AG04450 (cell line): ENCODE measurements around the gene CENPT. TPM values are rescaled to one million over a fixed set of nuclear protein-coding genes. Genes with fewer than 3 reads are reported as not detected.

Source experiments
- CTCF ChIA-PET: fragments of 300-600, 350-600 bp; formaldehyde crosslinking; extraction: SDS; loops from one replicate; lab custom pipeline; 2022; ENCODE audit warnings: antibody characterized with exemption, inconsistent platforms; lab: Charles Lee
- POLR2A ChIA-PET: fragments of 350-600 bp; formaldehyde crosslinking; extraction: SDS; loops from one replicate; lab custom pipeline; 2021; ENCODE audit warnings: antibody characterized with exemption, inconsistent platforms; lab: Yijun Ruan, JAX
- DNase-seq: peaks from one replicate; pipeline ENCODE4 v3.0.0-alpha.2; 2011; ENCODE audit warnings: low read depth, low spot score
- H3K27ac ChIP-seq: one replicate; pipeline ENCODE4 v1.5.1; 2012; ENCODE audit warnings: low read depth, low read length, control low read depth
- H3K27me3 ChIP-seq: one replicate; pipeline ENCODE4 v1.6.0; 2012; ENCODE audit warnings: low read length; ENCODE audit not compliant: control insufficient read depth, insufficient read depth
- H3K4me3 ChIP-seq: 2 replicates; pipeline ENCODE4 v1.5.1; 2011; ENCODE audit warnings: mild to moderate bottlenecking, low read depth, low read length, control low read depth
- H3K9me3 ChIP-seq: 2 replicates; pipeline ENCODE4 v1.5.1; 2012; ENCODE audit warnings: low read length; ENCODE audit not compliant: control insufficient read depth, insufficient read depth
- polyA plus RNA-seq: library from polyadenylated mRNA; depleted of rRNA; stranded (reverse); fragments of >200 nt; gene quantifications from 2 replicates; pipeline ENCODE4 v1.2.3, GENCODE V29; 2011
- TF ChIP-seq, protein P1 (sequence below): IDR thresholded peaks from 2 replicates; pipeline ENCODE4 v1.5.1; 2011; ENCODE audit warnings: low read depth, low read length, control low read depth, inconsistent platforms

The CENPT gene
- polyA plus RNA-seq, 1 experiment = 17.9 TPM

DNA sequence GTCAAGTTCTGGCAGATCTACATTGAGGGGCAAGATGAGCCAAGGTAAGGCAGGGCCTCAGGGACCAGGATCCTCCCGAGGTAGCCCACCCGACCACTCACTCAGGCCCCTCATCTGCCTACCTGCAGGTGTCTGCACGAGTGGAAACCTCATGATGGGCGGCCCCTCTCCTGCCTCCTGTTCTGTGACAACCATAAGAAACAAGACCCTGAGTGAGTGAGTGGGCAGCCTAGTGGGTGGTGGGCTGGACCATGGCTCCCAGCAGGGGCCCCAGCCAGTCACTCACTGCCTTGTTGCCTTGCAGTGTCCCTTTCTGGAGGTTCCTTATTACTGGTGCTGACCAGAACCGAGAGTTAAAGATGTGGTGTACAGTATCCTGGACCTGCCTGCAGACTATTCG lies 30.7 kb upstream of the CENPT start:
- DNase-seq = no peak
- TF ChIP-seq, protein P1, sequence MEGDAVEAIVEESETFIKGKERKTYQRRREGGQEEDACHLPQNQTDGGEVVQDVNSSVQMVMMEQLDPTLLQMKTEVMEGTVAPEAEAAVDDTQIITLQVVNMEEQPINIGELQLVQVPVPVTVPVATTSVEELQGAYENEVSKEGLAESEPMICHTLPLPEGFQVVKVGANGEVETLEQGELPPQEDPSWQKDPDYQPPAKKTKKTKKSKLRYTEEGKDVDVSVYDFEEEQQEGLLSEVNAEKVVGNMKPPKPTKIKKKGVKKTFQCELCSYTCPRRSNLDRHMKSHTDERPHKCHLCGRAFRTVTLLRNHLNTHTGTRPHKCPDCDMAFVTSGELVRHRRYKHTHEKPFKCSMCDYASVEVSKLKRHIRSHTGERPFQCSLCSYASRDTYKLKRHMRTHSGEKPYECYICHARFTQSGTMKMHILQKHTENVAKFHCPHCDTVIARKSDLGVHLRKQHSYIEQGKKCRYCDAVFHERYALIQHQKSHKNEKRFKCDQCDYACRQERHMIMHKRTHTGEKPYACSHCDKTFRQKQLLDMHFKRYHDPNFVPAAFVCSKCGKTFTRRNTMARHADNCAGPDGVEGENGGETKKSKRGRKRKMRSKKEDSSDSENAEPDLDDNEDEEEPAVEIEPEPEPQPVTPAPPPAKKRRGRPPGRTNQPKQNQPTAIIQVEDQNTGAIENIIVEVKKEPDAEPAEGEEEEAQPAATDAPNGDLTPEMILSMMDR = no peak
- Histone ChIP-seq H3K9me3 (no peaks in the 10 kb centered on the region; the same call in 1 of the 2 replicates), H3K27ac (no peak overlapping the region), H3K27me3 (no peaks in the 10 kb centered on the region), H3K4me3 (no peak overlapping the region)
- POLR2A ChIA-PET = no interaction called here
- CTCF ChIA-PET = interaction anchor here (0.5 kb wide), 1 partner anchor 360 kb away, joined by 4 read pairs; no protein-coding TSS in a partner anchor

DNA sequence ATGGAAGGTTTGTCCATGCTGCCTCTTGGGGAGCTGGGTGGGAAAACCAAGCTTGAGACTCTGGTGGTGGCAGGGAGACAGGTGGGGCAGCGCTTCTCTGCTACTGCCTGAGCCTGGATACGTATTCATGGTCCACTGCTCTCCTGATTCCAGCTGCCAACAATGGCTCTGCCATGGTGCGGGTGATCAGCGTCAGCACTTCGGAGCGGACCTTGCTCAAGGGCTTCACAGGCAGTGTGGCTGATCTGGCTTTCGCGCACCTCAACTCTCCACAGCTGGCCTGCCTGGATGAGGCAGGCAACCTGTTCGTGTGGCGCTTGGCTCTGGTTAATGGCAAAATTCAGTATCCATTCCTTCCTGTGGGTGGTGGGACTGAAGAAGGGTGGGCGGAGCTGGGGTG lies 29.6 kb upstream of the CENPT start:
- no peak for DNase-seq
- Histone ChIP-seq H3K27ac (no peak overlapping the region), H3K27me3 (no peaks in the 10 kb centered on the region), H3K9me3 (no peaks in the 10 kb centered on the region; the same call in 1 of the 2 replicates), H3K4me3 (no peak overlapping the region)
- CTCF ChIA-PET = no interaction called here
- TF ChIP-seq, protein P1 = no peak
- POLR2A ChIA-PET = no interaction called here

DNA sequence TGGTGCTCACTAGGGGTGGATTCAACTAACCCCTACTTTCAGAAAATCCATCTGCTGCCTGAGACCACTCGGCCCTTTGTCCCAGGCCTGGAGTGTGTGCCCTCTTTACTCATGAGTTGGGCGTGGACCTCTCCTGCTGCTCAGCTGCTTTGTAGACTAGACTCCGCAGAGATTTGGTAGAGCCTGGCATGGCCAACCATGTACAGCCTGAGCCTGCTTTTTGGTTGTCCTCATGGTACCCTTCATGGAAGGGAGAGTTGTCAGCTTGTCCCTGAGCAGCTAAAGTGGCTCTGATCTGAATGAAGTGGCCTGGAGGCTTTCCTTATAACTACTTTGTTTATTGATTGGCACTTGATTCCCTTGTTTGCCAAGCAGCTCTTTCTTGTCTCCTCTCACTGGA lies 26.9 kb upstream of the CENPT start:
- H3K27ac ChIP-seq = no peak overlapping the region
- POLR2A ChIA-PET = interaction anchor here (0.6 kb wide), 1 partner anchor 197 kb away, joined by 3 read pairs; no protein-coding TSS in a partner anchor
- CTCF ChIA-PET = interaction anchor here (0.6 to 2.8 kb wide), 3 partner anchors 9 to 312 kb away, joined by 3 to 25 read pairs (median 5); partner anchors contain the start of genes CTCF and NRN1L

DNA sequence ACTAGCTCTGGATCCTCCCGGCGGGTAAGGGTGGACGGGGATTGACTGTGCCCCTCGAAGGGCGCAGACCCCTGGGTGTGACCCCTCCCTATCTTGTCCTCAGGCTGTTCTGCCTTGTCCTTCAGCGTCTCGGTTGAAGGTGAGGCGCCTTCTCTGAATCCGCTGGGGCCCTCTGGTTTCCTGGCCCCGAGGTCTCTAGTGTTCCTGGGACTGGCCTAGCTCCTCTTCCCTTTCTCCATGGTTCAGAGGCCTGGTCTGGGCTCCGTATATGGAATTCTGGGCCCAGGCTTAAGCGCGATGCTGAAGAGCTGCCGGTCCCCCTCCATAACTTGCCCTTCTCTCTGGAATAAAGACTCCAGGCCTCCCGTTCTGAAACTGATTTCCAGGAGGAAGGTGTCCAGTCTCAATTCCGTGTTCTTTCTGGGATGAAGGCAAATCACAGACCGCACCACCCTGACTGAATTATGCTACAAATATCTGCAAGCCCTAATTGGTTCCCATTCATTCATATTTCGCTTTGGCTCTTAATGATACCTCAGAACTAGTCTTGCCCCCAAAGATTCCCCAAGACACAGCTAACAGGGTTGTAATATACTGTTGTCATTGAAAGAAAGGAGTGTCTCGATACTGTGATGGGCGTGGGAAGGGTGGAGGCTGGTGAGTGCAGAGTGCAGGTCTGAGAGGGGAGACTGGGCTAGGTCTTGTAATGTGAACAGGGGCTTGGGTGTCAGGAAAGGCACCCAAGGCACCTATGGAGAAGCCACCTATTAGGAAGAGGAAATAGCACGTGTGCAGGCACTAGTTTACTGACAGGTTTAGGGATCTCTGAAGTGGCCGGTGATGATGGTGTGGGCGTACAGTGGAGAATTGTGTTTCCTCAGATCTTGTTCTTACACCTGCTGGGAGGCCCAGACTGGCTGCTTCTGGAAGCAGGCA lies 26.2 kb upstream of the CENPT start:
- Histone ChIP-seq H3K27me3 (no peaks in the 10 kb centered on the region), H3K4me3 (peak overlapping the region; percentile 95), H3K27ac (peak overlapping the region; percentile 39), H3K9me3 (no peaks in the 10 kb centered on the region; the same call in 1 of the 2 replicates)
- ChIA-PET POLR2A (interaction anchor here (0.6 to 1.4 kb wide), 6 partner anchors 14 to 198 kb away, joined by 3 to 6 read pairs (median 3); partner anchors contain the start of gene CENPT), CTCF (interaction anchor here (0.6 to 2.8 kb wide), 3 partner anchors 10 to 311 kb away, joined by 3 to 25 read pairs (median 5); partner anchors contain the start of genes CTCF and NRN1L)
- no peak for DNase-seq
- TF ChIP-seq, protein P1 = no peak

More for the DNA sequence above, 26.9 kb upstream of the CENPT start:
- no peaks in the 10 kb centered on the region; the same call in 1 of the 2 replicates for H3K9me3 ChIP-seq
- DNase-seq = no peak
- no peaks in the 10 kb centered on the region for H3K27me3 ChIP-seq
- peak overlapping the region; percentile 95 for H3K4me3 ChIP-seq
- TF ChIP-seq, protein P1 = no peak
